Transverse colon (tissue), 4 donors: Measurements from ENCODE around the gene TRAF7. TPM values are rescaled to one million over a fixed set of nuclear protein-coding genes. Genes with fewer than 3 reads are reported as not detected.

Experiments
- DNase-seq: peaks from one replicate; pipeline ENCODE4 v3.0.0-alpha.2; 2019
- H3K27ac ChIP-seq, 4 donors: fragments of 200-600 bp; sonication (generic); 2 replicates each; pipeline ENCODE4 v1.5.1; 2016 to 2018; ENCODE audit warnings: inconsistent platforms in 4 of 4
- H3K27me3 ChIP-seq: fragments of 200-600 bp; sonication (generic); 2 replicates; pipeline ENCODE4 v1.5.1; 2017; ENCODE audit warnings: inconsistent platforms
- H3K36me3 ChIP-seq, 4 donors: fragments of 200-600 bp; sonication (generic); 2 replicates each; pipeline ENCODE4 v1.5.1; 2017 to 2019; ENCODE audit warnings: inconsistent platforms in 4 of 4
- H3K4me1 ChIP-seq, 4 donors: fragments of 200-600 bp; sonication (generic); 2 replicates each; pipeline ENCODE4 v1.5.1; 2017 to 2020; ENCODE audit warnings: inconsistent platforms in 4 of 4
- H3K4me3 ChIP-seq, 4 donors: fragments of 200-600 bp; sonication (generic); 1 replicate in 1 of 4; 2 replicates in 3 of 4; pipeline versions ENCODE4 v1.5.1 to v1.6.1; 2017 to 2019; ENCODE audit warnings: inconsistent platforms in 4 of 4
- H3K9me3 ChIP-seq, 2 donors: fragments of 200-600 bp; sonication (generic); 2 replicates each; pipeline ENCODE4 v1.5.1; 2017 to 2019; ENCODE audit warnings: inconsistent platforms in 2 of 2
- CTCF ChIP-seq, 5 experiments: fragments of 200-600 bp in 3 of 5; fragments of 450-650 bp in 2 of 5; sonication (generic) in 3 of 5; IDR thresholded peaks; 1 replicate in 2 of 5; 2 replicates in 3 of 5; pipeline ENCODE4 v1.5.1; 2016 to 2017; ENCODE audit warnings: antibody characterized with exemption in 5 of 5, inconsistent platforms in 3 of 5, mild to moderate bottlenecking in 2 of 5, moderate library complexity in 1 of 5
- EP300 ChIP-seq: sonication (generic); formaldehyde crosslinking; IDR thresholded peaks from one replicate; pipeline ENCODE4 v1.6.1; 2017; ENCODE audit warnings: antibody characterized with exemption, low read depth
- POLR2A ChIP-seq: fragments of 450-650 bp; IDR thresholded peaks from one replicate; pipeline ENCODE4 v1.6.1; 2016; ENCODE audit warnings: antibody characterized with exemption, mild to moderate bottlenecking, moderate library complexity
- POLR2AphosphoS5 ChIP-seq, 3 donors: sonication (generic); formaldehyde crosslinking; IDR thresholded peaks; one replicate each; pipeline ENCODE4 v1.6.1; 2016; ENCODE audit warnings: antibody characterized with exemption in 3 of 3
- WGBS, 2 donors: methylation state at CpG; one replicate each; pipeline ENCODE4 v1.1.5; 2018; ENCODE audit warnings: low coverage in 1 of 2; 5-methylcytosine and 5-hydroxymethylcytosine counted together
- in situ Hi-C, 4 donors: fragments of 200-750 bp; cut with MboI; loops; one replicate each; pipeline versions ENCODE4 v1.15.0 to v1.15.1; 2017; ENCODE audit warnings: low sequenced_read_pairs in 3 of 4, low pct_ligation_motif_present in 1 of 4, low pct_unique_long_range_greater_than_20kb in 1 of 4
- intact Hi-C: fragments of 100-400 bp; cut with DNase I; formaldehyde crosslinking; loops from one replicate; pipeline ENCODE4 v1.15.1; 2023; ENCODE audit warnings: low total_unique reads
- total RNA-seq, 4 donors: library from RNA; depleted of rRNA; stranded (reverse); fragments of >200 nt; gene quantifications; one replicate each; pipeline ENCODE4 v1.1.0, GENCODE V29; 2016

The TRAF7 gene
- total RNA-seq, 4 donors from 2014 or later: 43.4 to 80.4 (median 63.0) TPM

DNA sequence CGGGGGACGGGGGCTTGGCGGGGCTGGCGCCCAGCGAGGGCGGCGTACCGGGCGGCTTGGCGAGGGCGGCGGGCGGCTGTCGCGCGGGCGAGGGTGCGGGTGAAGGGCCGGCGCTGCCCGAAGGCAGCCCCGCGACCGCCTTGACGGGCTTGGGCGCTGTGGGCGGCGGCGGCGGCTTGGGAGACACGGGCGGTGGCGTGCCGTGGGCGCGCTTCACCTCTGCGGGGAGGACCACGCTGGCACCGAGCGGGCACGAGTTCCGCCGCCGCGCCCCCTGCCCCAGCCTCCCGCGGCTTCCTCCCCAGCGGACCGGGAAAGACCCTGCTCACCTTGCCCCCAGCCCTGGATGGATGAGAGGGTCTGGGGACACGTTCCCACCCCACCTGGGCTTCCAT, 23.5 kb downstream of the TRAF7 start:
- in situ Hi-C loops: loop anchor here in 1 of 4 donors (25.0 kb wide), 1 partner anchor 308 kb away; the partner anchor contains the start of gene TBC1D24

DNA sequence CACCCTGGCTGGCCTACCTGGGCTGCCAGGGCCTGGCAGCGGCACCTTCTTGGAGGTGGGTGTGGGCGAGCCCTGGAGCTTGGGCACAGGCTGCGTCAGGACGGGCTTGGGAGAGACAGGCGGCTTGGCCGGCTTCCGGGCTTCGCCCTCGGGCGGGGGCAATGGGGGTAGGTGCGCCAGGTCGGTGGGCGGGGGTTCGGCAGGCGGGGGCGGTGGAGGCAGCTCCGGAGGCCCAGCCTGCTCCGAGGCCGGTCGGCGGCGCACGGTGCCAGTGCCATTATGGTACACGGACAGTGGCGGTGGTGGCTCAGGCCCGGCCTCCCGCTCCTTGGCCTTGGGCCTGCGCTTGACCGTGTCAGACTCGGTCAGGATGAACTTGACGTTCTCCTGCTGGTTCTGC, 24.0 kb downstream of the TRAF7 start:
- no peaks in the 10 kb centered on the region for H3K9me3 ChIP-seq
- TF ChIP-seq CTCF (IDR thresholded peaks at IDR 0.05) (no peak), POLR2A (no peak), EP300 (no peak), POLR2AphosphoS5 (IDR thresholded peaks at IDR 0.05) (no peak)
- in situ Hi-C loops: loop anchor here in 1 of 4 donors (25.0 kb wide), 1 partner anchor 308 kb away; the partner anchor contains the start of gene TBC1D24
- DNase-seq: no peak
- intact Hi-C loops: no loop called here
- H3K27ac ChIP-seq: no peak overlapping the region
- H3K4me1 ChIP-seq: no peaks in the 10 kb centered on the region
- H3K4me3 ChIP-seq: no peak overlapping the region
- H3K36me3 ChIP-seq: peaks cover 0 to 21% (median 7%) of the 10 kb centered on the region in 4 donors
- WGBS, 2 donors: 95% methylated on average over 31 of the region's 31 CpGs; no CpG with 5 or more reads in 1 of the 2 donors
- peaks cover under 1% of the 10 kb centered on the region for H3K27me3 ChIP-seq

More for the DNA sequence above, 23.5 kb downstream of the TRAF7 start:
- WGBS, 2 donors: 86% methylated on average over 50 of the region's 50 CpGs; no CpG with 5 or more reads in 1 of the 2 donors
- H3K9me3 ChIP-seq: no peaks in the 10 kb centered on the region
- no peak overlapping the region for H3K4me3 ChIP-seq
- TF ChIP-seq CTCF (IDR thresholded peaks at IDR 0.05) (no peak), EP300 (no peak), POLR2A (no peak), POLR2AphosphoS5 (IDR thresholded peaks at IDR 0.05) (no peak)
- intact Hi-C loops: no loop called here
- no peaks in the 10 kb centered on the region for H3K4me1 ChIP-seq
- H3K27ac ChIP-seq: no peak overlapping the region
- peaks cover 0 to 21% (median 8%) of the 10 kb centered on the region in 4 donors for H3K36me3 ChIP-seq
- no peak for DNase-seq
- no peaks in the 10 kb centered on the region for H3K27me3 ChIP-seq

- intact Hi-C loops (no loop called here), in situ Hi-C loops (loop anchor here in 1 of 4 donors (25.0 kb wide), 1 partner anchor 307 kb away; the partner anchor contains the start of gene TBC1D24)
- no peak for DNase-seq
- Histone ChIP-seq H3K9me3 (no peaks in the 10 kb centered on the region), H3K4me3 (no peak overlapping the region), H3K27me3 (peaks cover 9% of the 10 kb centered on the region), H3K36me3 (peaks cover 0 to 18% (median 6%) of the 10 kb centered on the region in 4 donors), H3K27ac (no peak overlapping the region), H3K4me1 (no peaks in the 10 kb centered on the region)
- WGBS, 2 donors: 99% methylated on average over 34 of the region's 43 CpGs; no CpG with 5 or more reads in 1 of the 2 donors
- TF ChIP-seq EP300 (no peak), POLR2A (no peak), CTCF (IDR thresholded peaks at IDR 0.05) (no peak), POLR2AphosphoS5 (IDR thresholded peaks at IDR 0.05) (no peak)
Observed at GRCh38 chr16:2180461-2180860, 24.9 kb downstream of the TRAF7 start.

GRCh38 chr16:2180962-2181923, 25.7 kb downstream of the TRAF7 start:
- Histone ChIP-seq H3K4me3 (no peak overlapping the region), H3K4me1 (no peaks in the 10 kb centered on the region), H3K27ac (no peak overlapping the region), H3K27me3 (peaks cover 13% of the 10 kb centered on the region), H3K36me3 (peaks cover 0 to 10% (median 2%) of the 10 kb centered on the region in 4 donors), H3K9me3 (no peaks in the 10 kb centered on the region)
- 30 to 86% methylated on average over 2 to 39 of the region's 46 CpGs for WGBS, 2 donors
- in situ Hi-C loops: loop anchor here in 1 of 4 donors (25.0 kb wide), 1 partner anchor 306 kb away; the partner anchor contains the start of gene TBC1D24
- intact Hi-C loops: no loop called here
- TF ChIP-seq CTCF (IDR thresholded peaks at IDR 0.05): no peak
- TF ChIP-seq EP300: no peak
- no peak for TF ChIP-seq POLR2A
- no peak for TF ChIP-seq POLR2AphosphoS5 (IDR thresholded peaks at IDR 0.05)
- DNase-seq: no peak
